Mesendoderm (in vitro differentiated cells): ENCODE results near the gene KPNA1. TPM values are rescaled to one million over a fixed set of nuclear protein-coding genes. Genes with fewer than 3 reads are reported as not detected.

ENCODE experiments used
- small RNA-seq: library from polyadenylated mRNA; stranded (forward); fragments of <200 nt; extraction: miRNeasy Mini kit (QIAGEN cat#:217004); gene quantifications from one replicate; pipeline ENCODE3, GENCODE V24; 2013; ENCODE audit not compliant: insufficient read depth

Gene KPNA1

Small RNA genes within 50 kb of the gene (small RNA-seq; reads per million reads assigned to genes)
- gene AC083798.1 = not detected
- gene AC096861.1 = not detected
